Endothelial cell of umbilical vein (primary cell): Measurements from ENCODE around the gene HEXA. TPM values are rescaled to one million over a fixed set of nuclear protein-coding genes. Genes with fewer than 3 reads are reported as not detected.

ENCODE experiments used
- BruUV-seq: library from RNA; stranded (reverse); fragments of 400-500 nt; replicated peaks from 2 replicates; lab custom pipeline; 2021; lab: Mats Ljungman, UMichigan
- CTCF ChIA-PET: fragments of 300-600, 350-600 bp; sonication (Branson Sonifier 250); formaldehyde crosslinking; loops from one replicate; lab custom pipeline; 2021; ENCODE audit warnings: antibody characterized with exemption, inconsistent platforms; lab: Charles Lee
- POLR2A ChIA-PET: fragments of 300-600, 350-600 bp; sonication (Branson Sonifier 250); formaldehyde crosslinking; loops from one replicate; lab custom pipeline; 2021; ENCODE audit warnings: antibody characterized with exemption, inconsistent platforms; lab: Charles Lee
- DNase-seq: peaks from one replicate; pipeline ENCODE4 v3.0.0-alpha.2; 2011; ENCODE audit warnings: low read depth, low spot score
- FAIRE-seq: peaks from 2 replicates; lab custom pipeline; 2011; peaks lifted over from hg19 to GRCh38; lab: Jason Lieb, UNC
- H2AFZ ChIP-seq: 2 replicates; pipeline ENCODE4 v1.6.0; 2012; ENCODE audit warnings: low read depth, low read length, control low read depth, inconsistent platforms
- H3K27ac ChIP-seq: 2 replicates; pipeline ENCODE4 v1.5.1; 2011; ENCODE audit warnings: low read depth, mild to moderate bottlenecking, control low read depth, low read length, moderate library complexity; ENCODE audit not compliant: insufficient read depth
- H3K27me3 ChIP-seq, 2 experiments: 2 replicates each; pipeline versions ENCODE4 v1.6.0 to v1.6.1; 2011; ENCODE audit warnings: low read length in 2 of 2, mixed read lengths in 1 of 2; ENCODE audit not compliant: control insufficient read depth in 2 of 2, insufficient read depth in 2 of 2
- H3K36me3 ChIP-seq, 2 experiments: 2 replicates in 1 of 2; 3 replicates in 1 of 2; pipeline ENCODE4 v1.5.1; 2011; ENCODE audit warnings: low read length in 2 of 2, mild to moderate bottlenecking in 1 of 2, moderate library complexity in 1 of 2; ENCODE audit not compliant: control insufficient read depth in 2 of 2, insufficient read depth in 2 of 2; ENCODE audit errors: extremely low read depth in 1 of 2
- H3K4me1 ChIP-seq: 3 replicates; pipeline ENCODE4 v1.5.1; 2011; ENCODE audit warnings: mild to moderate bottlenecking, low read length; ENCODE audit not compliant: control insufficient read depth, insufficient read depth; ENCODE audit errors: extremely low read depth
- H3K4me2 ChIP-seq: 2 replicates; pipeline ENCODE4 v1.6.1; 2011; ENCODE audit warnings: low read length, control low read depth, mixed read lengths; ENCODE audit not compliant: insufficient read depth
- H3K4me3 ChIP-seq, 3 experiments: fragments of 200-600 bp in 1 of 3; sonication (generic), shearing (Covaris generic) in 1 of 3; replicated peaks in 1 of 3; 2 replicates each; pipeline ENCODE4 v1.5.1; 2011 to 2016; ENCODE audit warnings: control low read depth in 3 of 3, low read length in 3 of 3, mild to moderate bottlenecking in 2 of 3, inconsistent platforms in 1 of 3, low read depth in 1 of 3, moderate library complexity in 1 of 3; ENCODE audit not compliant: insufficient read depth in 1 of 3
- H3K79me2 ChIP-seq: 2 replicates; pipeline ENCODE4 v1.6.0; 2012; ENCODE audit warnings: low read length, inconsistent platforms; ENCODE audit not compliant: control insufficient read depth, insufficient read depth
- H3K9ac ChIP-seq: replicated peaks from 2 replicates; pipeline ENCODE3; 2011; ENCODE audit warnings: low read length, control low read depth; ENCODE audit not compliant: insufficient read depth; ENCODE audit errors: extremely low read depth
- H3K9me1 ChIP-seq: replicated peaks from 3 replicates; pipeline ENCODE4 v1.6.0; 2011; ENCODE audit warnings: mild to moderate bottlenecking, low read length; ENCODE audit not compliant: control insufficient read depth, insufficient read depth; ENCODE audit errors: extremely low read depth
- H3K9me3 ChIP-seq: replicated peaks from 2 replicates; pipeline ENCODE4 v1.5.1; 2012; ENCODE audit warnings: low read length, inconsistent platforms; ENCODE audit not compliant: control insufficient read depth, insufficient read depth
- H4K20me1 ChIP-seq: replicated peaks from 2 replicates; pipeline ENCODE3; 2011; ENCODE audit warnings: mild to moderate bottlenecking, low read length; ENCODE audit not compliant: control insufficient read depth, insufficient read depth; ENCODE audit errors: extremely low read depth
- EZH2 ChIP-seq: IDR thresholded peaks from 2 replicates; pipeline ENCODE4 v1.6.1; 2012; ENCODE audit warnings: borderline replicate concordance, low read depth, mild to moderate bottlenecking, moderate library complexity, low read length, inconsistent platforms; ENCODE audit not compliant: severe bottlenecking
- FOS ChIP-seq: IDR thresholded peaks from 2 replicates; pipeline ENCODE4 v1.6.1; 2011; ENCODE audit warnings: mild to moderate bottlenecking, low read length, moderate library complexity, borderline replicate concordance; ENCODE audit not compliant: insufficient read depth
- GATA2 ChIP-seq: IDR thresholded peaks from 2 replicates; pipeline ENCODE4 v1.7.0; 2011; ENCODE audit warnings: low read depth, mild to moderate bottlenecking, moderate library complexity, mixed read lengths, low read length; ENCODE audit not compliant: insufficient read length, insufficient read depth
- JUN ChIP-seq: IDR thresholded peaks from 2 replicates; pipeline ENCODE4 v1.6.1; 2011; ENCODE audit warnings: borderline replicate concordance, low read depth; ENCODE audit not compliant: insufficient read length, insufficient read depth
- MYC ChIP-seq: IDR thresholded peaks from one replicate; pipeline ENCODE4 v1.6.1; 2011; ENCODE audit warnings: mild to moderate bottlenecking, low read depth, low read length
- POLR2A ChIP-seq: IDR thresholded peaks from 2 replicates; pipeline ENCODE4 v1.6.1; 2012; ENCODE audit warnings: low read depth, mild to moderate bottlenecking, control low read depth, low read length
- POLR2AphosphoS5 ChIP-seq: IDR thresholded peaks from 2 replicates; pipeline ENCODE4 v1.6.1; 2012; ENCODE audit warnings: low read depth, mild to moderate bottlenecking, control low read depth, low read length, moderate library complexity; ENCODE audit not compliant: insufficient read depth
- dilution Hi-C: fragments of 300-500 bp; cut with MboI; formaldehyde crosslinking; loops from one replicate; pipeline ENCODE4 v1.15.0; 2019; ENCODE audit warnings: low sequenced_read_pairs; ENCODE audit not compliant: extremely low pct_ligation_motif_present
- intact Hi-C: fragments of 100-400 bp; cut with micrococcal nuclease; formaldehyde crosslinking; loops from one replicate; pipeline ENCODE4 v1.10.0; 2022
- polyA plus RNA-seq, 4 experiments: library from polyadenylated mRNA; depleted of rRNA in 3 of 4; stranded (reverse) in 3 of 4; unstranded in 1 of 4; fragments of >200 nt; gene quantifications; 2 replicates each; pipeline versions ENCODE4 v1.2.1 to v1.2.3, GENCODE V29; 2011 to 2012; ENCODE audit warnings: missing spikeins in 1 of 4
- total RNA-seq: library from RNA; stranded (reverse); gene quantifications from 2 replicates; pipeline ENCODE4 v1.2.3, GENCODE V29; 2021
- TF ChIP-seq, protein P1 (sequence below), 2 donors: IDR thresholded peaks; 1 replicate in 1 of 2; 2 replicates in 1 of 2; pipeline ENCODE4 v1.5.1; 2011; ENCODE audit warnings: low read length in 2 of 2, mild to moderate bottlenecking in 2 of 2, moderate library complexity in 2 of 2, control low read depth in 1 of 2, inconsistent platforms in 1 of 2, low read depth in 1 of 2; ENCODE audit not compliant: insufficient read depth in 1 of 2; ENCODE audit errors: extremely low read depth in 1 of 2
- TF ChIP-seq, protein P2 (sequence below): IDR thresholded peaks from 2 replicates; pipeline ENCODE4 v1.6.1; 2011; ENCODE audit not compliant: insufficient read depth, insufficient read length

The HEXA gene
- total and polyA plus RNA-seq, 2 donors (not counting 3 experiments of a cell fraction or from before 2014, with no cell fraction given), result 108 to 212 TPM

DNA sequence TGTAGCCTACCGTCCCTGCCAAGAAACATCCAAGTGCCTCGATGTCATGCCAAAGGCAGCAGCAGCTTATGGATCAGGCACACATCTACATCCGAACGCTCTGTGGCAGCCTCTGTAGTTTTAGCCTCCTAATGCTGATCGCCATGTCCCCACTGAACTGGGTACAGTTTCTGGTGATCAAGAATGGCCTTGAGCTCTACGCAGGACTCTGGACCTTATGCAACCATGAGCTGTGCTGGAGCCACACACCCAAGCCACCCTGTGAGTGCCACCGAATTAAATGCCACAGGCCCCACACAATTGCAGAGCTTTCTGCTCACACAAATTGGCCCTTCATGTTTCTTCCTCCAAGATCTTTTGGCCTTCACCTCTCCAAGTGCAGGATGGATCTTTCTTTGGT, 22.8 kb upstream of the HEXA start:
- no peak overlapping the region for H3K27ac ChIP-seq
- ChIA-PET POLR2A (no interaction called here), CTCF (no interaction called here)
- no peak overlapping the region for H3K4me2 ChIP-seq
- DNase-seq, result no peak
- no peaks in the 10 kb centered on the region for H4K20me1 ChIP-seq
- dilution Hi-C loops, result no loop called here
- no peaks in the 10 kb centered on the region for H3K4me1 ChIP-seq
- peaks cover 4 to 21% of the 10 kb centered on the region in 2 experiments for H3K27me3 ChIP-seq
- H3K9ac ChIP-seq, result no peak overlapping the region
- no TSS peak for BruUV-seq
- no peak overlapping the region for H2AFZ ChIP-seq
- TF ChIP-seq FOS (no peak), POLR2AphosphoS5 (no peak), EZH2 (no peak), POLR2A (no peak), MYC (no peak), GATA2 (no peak), JUN (no peak)
- TF ChIP-seq, protein P1, sequence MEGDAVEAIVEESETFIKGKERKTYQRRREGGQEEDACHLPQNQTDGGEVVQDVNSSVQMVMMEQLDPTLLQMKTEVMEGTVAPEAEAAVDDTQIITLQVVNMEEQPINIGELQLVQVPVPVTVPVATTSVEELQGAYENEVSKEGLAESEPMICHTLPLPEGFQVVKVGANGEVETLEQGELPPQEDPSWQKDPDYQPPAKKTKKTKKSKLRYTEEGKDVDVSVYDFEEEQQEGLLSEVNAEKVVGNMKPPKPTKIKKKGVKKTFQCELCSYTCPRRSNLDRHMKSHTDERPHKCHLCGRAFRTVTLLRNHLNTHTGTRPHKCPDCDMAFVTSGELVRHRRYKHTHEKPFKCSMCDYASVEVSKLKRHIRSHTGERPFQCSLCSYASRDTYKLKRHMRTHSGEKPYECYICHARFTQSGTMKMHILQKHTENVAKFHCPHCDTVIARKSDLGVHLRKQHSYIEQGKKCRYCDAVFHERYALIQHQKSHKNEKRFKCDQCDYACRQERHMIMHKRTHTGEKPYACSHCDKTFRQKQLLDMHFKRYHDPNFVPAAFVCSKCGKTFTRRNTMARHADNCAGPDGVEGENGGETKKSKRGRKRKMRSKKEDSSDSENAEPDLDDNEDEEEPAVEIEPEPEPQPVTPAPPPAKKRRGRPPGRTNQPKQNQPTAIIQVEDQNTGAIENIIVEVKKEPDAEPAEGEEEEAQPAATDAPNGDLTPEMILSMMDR (IDR thresholded peaks at IDR 0.05; ENCODE audit: extremely low read depth in 1 of 2, insufficient read depth in 1 of 2, low read depth in 1 of 2, low read length in 2 of 2), result no peak
- TF ChIP-seq, protein P2, sequence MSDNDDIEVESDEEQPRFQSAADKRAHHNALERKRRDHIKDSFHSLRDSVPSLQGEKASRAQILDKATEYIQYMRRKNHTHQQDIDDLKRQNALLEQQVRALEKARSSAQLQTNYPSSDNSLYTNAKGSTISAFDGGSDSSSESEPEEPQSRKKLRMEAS, result no peak
- H3K4me3 ChIP-seq, result no peak overlapping the region
- no peaks in the 10 kb centered on the region for H3K9me1 ChIP-seq
- intact Hi-C loops, result no loop called here
- H3K79me2 ChIP-seq, result no peaks in the 10 kb centered on the region
- FAIRE-seq, result no peak
- no peaks in the 10 kb centered on the region for H3K9me3 ChIP-seq
- no peaks in the 10 kb centered on the region for H3K36me3 ChIP-seq
